Neural progenitor cell (in vitro differentiated cells): ENCODE measurements around the gene DUS1L.

Experiments
- EZH2 ChIP-seq: fragments of 200-600 bp; sonication (generic); IDR thresholded peaks from 2 replicates; pipeline ENCODE4 v1.6.1; 2017; ENCODE audit warnings: antibody characterized with exemption, mild to moderate bottlenecking, moderate library complexity
- TF ChIP-seq, protein P1 (sequence below): fragments of 200-600 bp; sonication (generic); IDR thresholded peaks from 2 replicates; pipeline ENCODE4 v1.5.1; 2017; ENCODE audit warnings: antibody characterized with exemption, mild to moderate bottlenecking

DNA sequence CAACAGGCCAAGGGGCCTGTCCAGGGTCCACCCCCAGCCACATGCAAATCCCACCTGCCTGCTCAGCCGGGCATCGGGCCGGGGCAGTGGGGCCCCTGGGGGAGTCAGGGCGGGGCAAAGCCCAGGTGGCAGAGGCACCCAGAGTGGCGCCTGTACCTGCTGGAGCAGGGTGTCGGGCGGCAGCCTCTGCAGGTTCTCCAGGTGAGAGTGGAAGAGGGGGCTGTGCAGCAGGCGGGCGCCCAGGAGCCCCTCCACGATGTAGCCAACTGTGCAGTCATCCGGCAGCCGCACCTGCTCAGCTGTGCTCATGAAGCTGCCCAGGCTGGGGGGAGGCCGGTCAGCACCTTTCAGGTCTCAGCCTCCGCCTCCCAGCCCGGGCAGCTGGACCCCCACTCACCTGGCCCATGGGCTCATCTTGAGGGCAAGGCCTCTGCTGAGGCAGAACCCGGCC, 16.1 kb downstream of the DUS1L start:
- TF ChIP-seq, protein P1, sequence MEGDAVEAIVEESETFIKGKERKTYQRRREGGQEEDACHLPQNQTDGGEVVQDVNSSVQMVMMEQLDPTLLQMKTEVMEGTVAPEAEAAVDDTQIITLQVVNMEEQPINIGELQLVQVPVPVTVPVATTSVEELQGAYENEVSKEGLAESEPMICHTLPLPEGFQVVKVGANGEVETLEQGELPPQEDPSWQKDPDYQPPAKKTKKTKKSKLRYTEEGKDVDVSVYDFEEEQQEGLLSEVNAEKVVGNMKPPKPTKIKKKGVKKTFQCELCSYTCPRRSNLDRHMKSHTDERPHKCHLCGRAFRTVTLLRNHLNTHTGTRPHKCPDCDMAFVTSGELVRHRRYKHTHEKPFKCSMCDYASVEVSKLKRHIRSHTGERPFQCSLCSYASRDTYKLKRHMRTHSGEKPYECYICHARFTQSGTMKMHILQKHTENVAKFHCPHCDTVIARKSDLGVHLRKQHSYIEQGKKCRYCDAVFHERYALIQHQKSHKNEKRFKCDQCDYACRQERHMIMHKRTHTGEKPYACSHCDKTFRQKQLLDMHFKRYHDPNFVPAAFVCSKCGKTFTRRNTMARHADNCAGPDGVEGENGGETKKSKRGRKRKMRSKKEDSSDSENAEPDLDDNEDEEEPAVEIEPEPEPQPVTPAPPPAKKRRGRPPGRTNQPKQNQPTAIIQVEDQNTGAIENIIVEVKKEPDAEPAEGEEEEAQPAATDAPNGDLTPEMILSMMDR: no peak
- TF ChIP-seq EZH2: no peak
